ENCODE data around the gene CDK17.
"Not testable (repeated sequence)": the region's sequence is repeated elsewhere in the genome, so short reads cannot be mapped to it uniquely, and the experiment has no call there.

The CDK17 gene

GRCh38 chr12:96396914-96397313 lies 3.3 kb downstream of the CDK17 start:
- CTCF ChIA-PET: interaction anchor here (0.9 to 1.3 kb wide), 3 partner anchors 10 to 60 kb away, joined by 3 read pairs; no protein-coding TSS in a partner anchor

GRCh38 chr12:96396209-96396608 lies 4.0 kb downstream of the CDK17 start:
- no peak for TF ChIP-seq CTCF (IDR thresholded peaks at IDR 0.05; ENCODE audit: control extremely low read depth, extremely low read depth, low read depth, missing control alignments)
- DNase-seq (ENCODE audit: extremely low spot score): no peak
- POLR2A ChIA-PET: no interaction called here
- CTCF ChIA-PET: no interaction called here

More at GRCh38 chr12:96396914-96397313, 3.3 kb downstream of the CDK17 start:
- TF ChIP-seq CTCF (IDR thresholded peaks at IDR 0.05; ENCODE audit: control extremely low read depth, extremely low read depth, low read depth, missing control alignments): no peak
- DNase-seq (ENCODE audit: extremely low spot score): no peak
- POLR2A ChIA-PET: no interaction called here

GRCh38 chr12:96395236-96395635 lies 5.0 kb downstream of the CDK17 start:
- no peak for DNase-seq (ENCODE audit: extremely low spot score)
- ChIA-PET POLR2A (no interaction called here), CTCF (interaction anchor here (1.1 kb wide), 1 partner anchor 19 kb away, joined by 3 read pairs; no protein-coding TSS in a partner anchor)
- TF ChIP-seq CTCF (IDR thresholded peaks at IDR 0.05; ENCODE audit: control extremely low read depth, extremely low read depth, low read depth, missing control alignments): no peak

- not testable (repeated sequence) for DNase-seq (ENCODE audit: extremely low spot score)
- ChIA-PET POLR2A (interaction anchor here (0.7 kb wide), 1 partner anchor 42 kb away, joined by 6 read pairs; no protein-coding TSS in a partner anchor), CTCF (interaction anchor here (0.6 to 0.8 kb wide), 3 partner anchors 8 to 178 kb away, joined by 3 to 4 read pairs (median 3); no protein-coding TSS in a partner anchor)
Measured at GRCh38 chr12:96393229-96393628, 7.0 kb downstream of the CDK17 start.

GRCh38 chr12:96392397-96392796 lies 7.8 kb downstream of the CDK17 start:
- no peak for TF ChIP-seq CTCF (IDR thresholded peaks at IDR 0.05; ENCODE audit: control extremely low read depth, extremely low read depth, low read depth, missing control alignments)
- POLR2A ChIA-PET: no interaction called here
- CTCF ChIA-PET: no interaction called here
- DNase-seq (ENCODE audit: extremely low spot score): no peak

GRCh38 chr12:96387981-96388380 lies 12.3 kb downstream of the CDK17 start:
- DNase-seq (ENCODE audit: extremely low spot score): no peak
- ChIA-PET CTCF (interaction anchor here (1.6 to 4.7 kb wide), 4 partner anchors 9 to 102 kb away, joined by 4 to 44 read pairs (median 13); partner anchors contain the start of genes CDK17 and CFAP54), POLR2A (no interaction called here)
- no peak for TF ChIP-seq CTCF (IDR thresholded peaks at IDR 0.05; ENCODE audit: control extremely low read depth, extremely low read depth, low read depth, missing control alignments)

- ChIA-PET CTCF (interaction anchor here (0.6 kb wide), 2 partner anchors 10 to 39 kb away, joined by 3 read pairs; no protein-coding TSS in a partner anchor), POLR2A (no interaction called here)
- no peak for TF ChIP-seq CTCF (IDR thresholded peaks at IDR 0.05; ENCODE audit: control extremely low read depth, extremely low read depth, low read depth, missing control alignments)
- no peak for DNase-seq (ENCODE audit: extremely low spot score)
Measured at GRCh38 chr12:96386794-96387193, 13.4 kb downstream of the CDK17 start.
